HCT116 (cell line): ENCODE measurements around the gene WNT7B. TPM values are rescaled to one million over a fixed set of nuclear protein-coding genes. Genes with fewer than 3 reads are reported as not detected.

Source experiments
- ATAC-seq: fragments of 200-7000 bp; cut with Tn5 transposase; 2 replicates; pipeline ENCODE4 v1.9.1; 2020; ENCODE audit warnings: mild to moderate bottlenecking, moderate library complexity
- BruUV-seq: library from RNA; stranded (reverse); fragments of 400-500 nt; replicated peaks from 2 replicates; lab custom pipeline; 2021; lab: Mats Ljungman, UMichigan
- CTCF ChIA-PET: fragments of 300-600 bp; sonication (Branson Sonifier 250); formaldehyde crosslinking; loops from one replicate; lab custom pipeline; 2021; ENCODE audit warnings: antibody characterized with exemption; lab: Charles Lee
- POLR2A ChIA-PET: fragments of 300-600, 350-600 bp; sonication (Branson Sonifier 250); formaldehyde crosslinking; loops from one replicate; lab custom pipeline; 2021; ENCODE audit warnings: antibody characterized with exemption; lab: Charles Lee
- RAD21 ChIA-PET, 2 experiments: fragments of 300-600 bp; sonication (Branson Sonifier 250); formaldehyde crosslinking; loops; one replicate each; lab custom pipeline; 2023; ENCODE audit warnings: low total read pairs in 2 of 2; ENCODE audit not compliant: uncharacterized antibody in 2 of 2, unreplicated experiment in 2 of 2, low non-redundant PET in 1 of 2; lab: Charles Lee
- DNase-seq: peaks from one replicate; pipeline ENCODE4 v3.0.0-alpha.2; 2010; ENCODE audit warnings: low read depth, low spot score
- H2AFZ ChIP-seq: fragments of 200-600 bp; shearing (Covaris generic), sonication (generic); 2 replicates; pipeline ENCODE4 v1.6.1; 2017; ENCODE audit warnings: low read depth, mixed run types, mixed read lengths, antibody characterized with exemption, low read length; ENCODE audit not compliant: poor library complexity, severe bottlenecking
- H3K27ac ChIP-seq: 2 replicates; pipeline ENCODE4 v1.5.1; 2012; ENCODE audit warnings: low read depth, low read length
- H3K27me3 ChIP-seq: fragments of 200-600 bp; sonication (generic); 2 replicates; pipeline ENCODE4 v1.6.1; 2016; ENCODE audit warnings: mixed run types, low read length, mixed read lengths; ENCODE audit not compliant: insufficient read depth
- H3K36me3 ChIP-seq, 2 experiments: fragments of 200-500 bp in 1 of 2; fragments of 200-600 bp in 1 of 2; sonication (Bioruptor generic) in 1 of 2; sonication (generic) in 1 of 2; 2 replicates each; pipeline versions ENCODE4 v1.5.1 to v1.6.1; 2014 to 2016; ENCODE audit warnings: low read length in 2 of 2, inconsistent platforms in 1 of 2, mixed read lengths in 1 of 2, mixed run types in 1 of 2; ENCODE audit not compliant: insufficient read depth in 2 of 2, control insufficient read depth in 1 of 2
- H3K4me1 ChIP-seq, 2 experiments: fragments of 200-600 bp in 1 of 2; sonication (generic) in 1 of 2; 2 replicates each; pipeline versions ENCODE4 v1.5.1 to v1.6.1; 2012 to 2017; ENCODE audit warnings: low read length in 2 of 2, inconsistent platforms in 1 of 2, mild to moderate bottlenecking in 1 of 2, mixed read lengths in 1 of 2, mixed run types in 1 of 2, moderate library complexity in 1 of 2; ENCODE audit not compliant: insufficient read depth in 2 of 2, control insufficient read depth in 1 of 2
- H3K4me2 ChIP-seq: fragments of 200-600 bp; sonication (generic); 2 replicates; pipeline ENCODE4 v1.6.1; 2017; ENCODE audit warnings: mixed run types, low read length, mixed read lengths
- H3K4me3 ChIP-seq, 2 experiments: fragments of 200-600 bp in 1 of 2; sonication (generic) in 1 of 2; replicated peaks in 1 of 2; 2 replicates each; pipeline ENCODE4 v1.5.1; 2011 to 2016; ENCODE audit warnings: low read length in 2 of 2, control low read depth in 1 of 2, low read depth in 1 of 2, mild to moderate bottlenecking in 1 of 2, mixed read lengths in 1 of 2, mixed run types in 1 of 2
- H3K79me2 ChIP-seq: fragments of 200-600 bp; sonication (generic); 2 replicates; pipeline ENCODE4 v1.6.1; 2017; ENCODE audit warnings: mild to moderate bottlenecking, mixed run types, low read length, moderate library complexity, mixed read lengths; ENCODE audit not compliant: insufficient read depth
- H3K9ac ChIP-seq: fragments of 200-600 bp; sonication (generic); 2 replicates; pipeline ENCODE4 v1.6.1; 2016; ENCODE audit warnings: low read length, mixed read lengths
- H3K9me2 ChIP-seq: fragments of 200-600 bp; sonication (generic), shearing (Covaris generic); 2 replicates; pipeline ENCODE4 v1.6.1; 2017; ENCODE audit warnings: mixed run types, mild to moderate bottlenecking, moderate library complexity; ENCODE audit not compliant: insufficient read depth
- H3K9me3 ChIP-seq, 2 experiments: fragments of 200-500 bp in 1 of 2; fragments of 200-600 bp in 1 of 2; sonication (Bioruptor generic) in 1 of 2; sonication (generic) in 1 of 2; 2 replicates each; pipeline ENCODE4 v1.6.1; 2014 to 2017; ENCODE audit warnings: low read length in 2 of 2, mixed read lengths in 2 of 2, inconsistent platforms in 1 of 2, low read depth in 1 of 2, mild to moderate bottlenecking in 1 of 2, mixed run types in 1 of 2, moderate library complexity in 1 of 2; ENCODE audit not compliant: control insufficient read depth in 1 of 2, insufficient read depth in 1 of 2
- H4K20me1 ChIP-seq: fragments of 200-600 bp; sonication (generic), shearing (Covaris generic); 2 replicates; pipeline ENCODE4 v1.6.1; 2017; ENCODE audit warnings: mixed run types, mild to moderate bottlenecking, moderate library complexity; ENCODE audit not compliant: insufficient read depth
- ATF3 ChIP-seq: IDR thresholded peaks from 2 replicates; pipeline ENCODE4 v1.6.1; 2012
- CBX3 ChIP-seq: IDR thresholded peaks from 2 replicates; pipeline ENCODE4 v1.6.1; 2012; ENCODE audit warnings: low read depth
- ELF1 ChIP-seq: IDR thresholded peaks from 2 replicates; pipeline ENCODE4 v1.6.1; 2012; ENCODE audit warnings: low read depth, borderline replicate concordance
- EZH2phosphoT487 ChIP-seq: fragments of 200-600 bp; IDR thresholded peaks from 2 replicates; pipeline ENCODE4 v1.6.1; 2018; ENCODE audit warnings: antibody characterized with exemption, borderline replicate concordance
- FOSL1 ChIP-seq: IDR thresholded peaks from 2 replicates; pipeline ENCODE4 v1.6.1; 2012; ENCODE audit warnings: low read depth
- POLR2AphosphoS5 ChIP-seq: IDR thresholded peaks from 2 replicates; pipeline ENCODE4 v1.6.1; 2011; ENCODE audit warnings: mild to moderate bottlenecking, low read depth, low read length, moderate library complexity
- RAD21 ChIP-seq: IDR thresholded peaks from 2 replicates; pipeline ENCODE4 v1.6.1; 2012; ENCODE audit warnings: low read depth, mild to moderate bottlenecking
- SIN3A ChIP-seq: IDR thresholded peaks from 2 replicates; pipeline ENCODE4 v1.6.1; 2012; ENCODE audit warnings: low read depth
- SP1 ChIP-seq: IDR thresholded peaks from 2 replicates; pipeline ENCODE4 v1.6.1; 2012; ENCODE audit warnings: low read depth
- TCF7L2 ChIP-seq: IDR thresholded peaks from 2 replicates; pipeline ENCODE4 v1.7.0; 2011; ENCODE audit warnings: borderline replicate concordance, inconsistent platforms; ENCODE audit not compliant: insufficient read depth, insufficient read length; ENCODE audit errors: extremely low read depth
- ZBTB33 ChIP-seq: IDR thresholded peaks from 2 replicates; pipeline ENCODE4 v1.6.1; 2011; ENCODE audit warnings: mild to moderate bottlenecking, low read length, moderate library complexity; ENCODE audit not compliant: insufficient replicate concordance; ENCODE audit errors: extremely low read depth
- ZNF274 ChIP-seq: fragments of 200-500 bp; sonication (Bioruptor generic); IDR thresholded peaks from 2 replicates; pipeline ENCODE4 v1.6.1; 2014; ENCODE audit warnings: mild to moderate bottlenecking, low read depth, low read length, inconsistent platforms
- intact Hi-C: fragments of 100-400 bp; cut with micrococcal nuclease; formaldehyde crosslinking; loops from 2 replicates; pipeline ENCODE4 v1.10.0; 2022
- total RNA-seq: library from RNA; stranded (reverse); gene quantifications from one replicate; pipeline ENCODE4 v1.2.1, GENCODE V29; 2021; ENCODE audit not compliant: unreplicated experiment

Gene WNT7B
- total RNA-seq, 1 experiment from 2014 or later: 10.5 TPM

DNA sequence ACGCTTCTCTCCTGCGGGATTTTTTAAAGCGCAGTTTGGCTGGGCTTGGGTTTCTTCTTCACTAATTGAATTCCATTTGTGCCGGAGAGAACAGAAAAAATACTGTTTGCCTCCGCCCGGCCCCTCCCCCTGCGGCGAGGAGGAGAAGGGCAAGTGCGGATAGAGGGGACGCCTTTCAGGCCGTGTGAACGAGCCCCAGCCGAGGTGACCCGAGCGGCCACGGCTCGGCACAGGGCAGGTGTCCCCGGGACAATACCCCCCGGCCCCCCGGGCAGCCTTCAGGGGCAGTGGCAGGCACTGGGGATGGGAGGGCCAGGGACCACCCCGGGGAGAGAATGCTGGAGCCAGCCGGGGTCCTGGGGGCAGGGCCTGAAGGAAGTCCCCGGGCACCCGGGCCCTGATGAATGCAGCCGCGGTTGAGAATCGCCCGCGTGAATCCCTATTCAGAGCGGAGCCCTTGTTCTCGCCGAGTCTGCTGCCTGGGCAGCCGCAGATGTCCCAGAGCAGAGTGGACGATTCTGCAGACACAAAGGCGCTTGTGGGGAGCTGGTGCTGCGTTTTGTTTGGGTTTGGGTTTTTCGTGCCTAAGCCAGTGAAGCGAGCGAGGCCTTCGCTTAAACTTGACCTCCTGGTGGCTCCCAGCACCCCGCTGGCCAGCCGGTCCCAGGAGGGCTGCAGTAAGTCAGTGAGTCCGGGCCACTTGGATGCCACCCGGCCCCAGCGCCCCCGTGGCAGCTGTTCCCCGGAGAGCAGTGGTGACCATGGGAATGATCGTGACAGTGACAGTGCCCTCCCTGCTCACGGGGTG lies 96.0 kb downstream of the WNT7B start:
- TF ChIP-seq ATF3: no peak
- TF ChIP-seq RAD21: no peak
- no peak for TF ChIP-seq FOSL1
- TF ChIP-seq CBX3: no peak
- TF ChIP-seq SP1: no peak
- TF ChIP-seq ZBTB33: no peak
- TF ChIP-seq EZH2phosphoT487: no peak
- no peak for TF ChIP-seq ELF1
- no peak for TF ChIP-seq ZNF274
- no peak for TF ChIP-seq SIN3A
- TF ChIP-seq POLR2AphosphoS5: no peak
- TF ChIP-seq TCF7L2: no peak
- H3K9ac ChIP-seq: no peak overlapping the region
- no peaks in the 10 kb centered on the region for H3K79me2 ChIP-seq
- H3K27ac ChIP-seq: no peak overlapping the region
- H3K36me3 ChIP-seq: no peaks in the 10 kb centered on the region
- CTCF ChIA-PET: no interaction called here
- H3K27me3 ChIP-seq: no peaks in the 10 kb centered on the region
- RAD21 ChIA-PET: no interaction called here
- no peak overlapping the region for H3K4me2 ChIP-seq
- intact Hi-C loops: no loop called here
- no peaks in the 10 kb centered on the region for H4K20me1 ChIP-seq
- ATAC-seq (no peak), DNase-seq (no peak)
- no TSS peak for BruUV-seq
- no peak overlapping the region for H3K4me3 ChIP-seq
- no peaks in the 10 kb centered on the region for H3K9me2 ChIP-seq
- H3K9me3 ChIP-seq: no peaks in the 10 kb centered on the region
- POLR2A ChIA-PET: no interaction called here
- no peak overlapping the region for H2AFZ ChIP-seq
- peaks cover 4 to 14% of the 10 kb centered on the region in 2 experiments for H3K4me1 ChIP-seq
